ENCODE measurements around the gene SFT2D3.

SFT2D3 gene

GRCh38 chr2:127709336-127709735 lies 8.0 kb downstream of the SFT2D3 start:
- DNase-seq, result no peak

- DNase-seq, result peak in 1 of 2 donors; percentile 47
Measured at GRCh38 chr2:127712999-127713398, 11.7 kb downstream of the SFT2D3 start.

GRCh38 chr2:127713562-127713961 lies 12.3 kb downstream of the SFT2D3 start:
- no peak for DNase-seq

GRCh38 chr2:127715778-127716449 lies 14.6 kb downstream of the SFT2D3 start:
- no peak for DNase-seq

GRCh38 chr2:127718271-127718670 lies 17.0 kb downstream of the SFT2D3 start:
- no peak for DNase-seq

GRCh38 chr2:127719301-127720218 lies 18.3 kb downstream of the SFT2D3 start:
- no peak for DNase-seq

GRCh38 chr2:127721311-127721977 lies 20.1 kb downstream of the SFT2D3 start:
- no peak for DNase-seq

GRCh38 chr2:127721978-127722355 lies 20.7 kb downstream of the SFT2D3 start:
- DNase-seq, result no peak

- no peak for DNase-seq
Measured at GRCh38 chr2:127722807-127723206, 21.5 kb downstream of the SFT2D3 start.

GRCh38 chr2:127726158-127726880 lies 25.0 kb downstream of the SFT2D3 start:
- no peak for DNase-seq

- DNase-seq, result no peak
Measured at GRCh38 chr2:127733113-127733815, 32.0 kb downstream of the SFT2D3 start.

GRCh38 chr2:127733816-127734537 lies 32.7 kb downstream of the SFT2D3 start:
- no peak for DNase-seq

- no peak for DNase-seq
Measured at GRCh38 chr2:127735044-127735443, 33.7 kb downstream of the SFT2D3 start.

- no peak for DNase-seq
Measured at GRCh38 chr2:127735537-127736399, 34.5 kb downstream of the SFT2D3 start.

GRCh38 chr2:127737892-127738291 lies 36.6 kb downstream of the SFT2D3 start:
- DNase-seq, result no peak

- no peak for DNase-seq
Measured at GRCh38 chr2:127739800-127740199, 38.5 kb downstream of the SFT2D3 start.

GRCh38 chr2:127740665-127741288 lies 39.5 kb downstream of the SFT2D3 start:
- DNase-seq, result no peak

GRCh38 chr2:127743477-127744026 lies 42.3 kb downstream of the SFT2D3 start:
- no peak for DNase-seq

GRCh38 chr2:127747621-127748020 lies 46.3 kb downstream of the SFT2D3 start:
- no peak for DNase-seq

Data from inflammatory macrophage (primary cell).